PC-3 (cell line): Measurements from ENCODE around the gene GNL3L.

Experiments used
- CTCF ChIP-seq: fragments of 300-600 bp; sonication (generic); conservative IDR thresholded peaks from 2 replicates; pipeline ENCODE4 v1.5.1; 2017; ENCODE audit warnings: antibody characterized with exemption, low read depth, mild to moderate bottlenecking, low read length
- EZH2 ChIP-seq: fragments of 300-600 bp; sonication (generic); IDR thresholded peaks from one replicate; pipeline ENCODE4 v1.6.1; 2017; ENCODE audit warnings: antibody characterized with exemption, mild to moderate bottlenecking, low read length; ENCODE audit not compliant: unreplicated experiment

DNA sequence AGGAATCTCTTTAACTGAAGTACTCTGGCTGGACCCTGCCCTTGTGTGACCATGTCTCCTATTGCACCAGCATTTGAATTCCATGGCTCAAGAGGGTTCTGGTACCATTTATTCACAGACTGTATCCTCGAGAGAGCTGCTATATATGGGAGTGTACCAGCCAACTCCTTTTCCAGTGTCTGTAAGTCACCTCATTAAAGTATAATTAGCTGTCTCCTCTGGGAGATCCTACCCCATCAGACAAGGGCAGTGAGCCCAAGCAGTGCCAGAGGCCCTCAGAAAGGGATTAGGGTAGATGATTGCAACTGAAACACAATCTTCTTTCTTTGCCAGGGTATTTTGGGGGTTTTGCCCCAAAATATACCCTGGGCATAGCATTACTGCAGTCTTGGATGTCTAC is 31.6 kb downstream of the GNL3L start:
- TF ChIP-seq CTCF (no peak), EZH2 (no peak)
